ENCODE data around the gene TEKTIP1.

GRCh38 chr19:3548606-3549005 lies 9.6 kb downstream of the TEKTIP1 start:
- no peak for TF ChIP-seq POLR2AphosphoS5 (IDR thresholded peaks at IDR 0.05; ENCODE audit: low read depth, low read length)
- no peak for TF ChIP-seq CTCF (IDR thresholded peaks at IDR 0.05)
- no peak for TF ChIP-seq SIN3A (IDR thresholded peaks at IDR 0.05; ENCODE audit: borderline replicate concordance, insufficient read depth, low read depth, low read length)
